ENCODE data around the gene WIZ. TPM values are rescaled to one million over a fixed set of nuclear protein-coding genes. Genes with fewer than 3 reads are reported as not detected.

The WIZ gene
- total and polyA plus RNA-seq, 10 donors, result 6.6 to 33.7 (median 24.8) TPM

DNA sequence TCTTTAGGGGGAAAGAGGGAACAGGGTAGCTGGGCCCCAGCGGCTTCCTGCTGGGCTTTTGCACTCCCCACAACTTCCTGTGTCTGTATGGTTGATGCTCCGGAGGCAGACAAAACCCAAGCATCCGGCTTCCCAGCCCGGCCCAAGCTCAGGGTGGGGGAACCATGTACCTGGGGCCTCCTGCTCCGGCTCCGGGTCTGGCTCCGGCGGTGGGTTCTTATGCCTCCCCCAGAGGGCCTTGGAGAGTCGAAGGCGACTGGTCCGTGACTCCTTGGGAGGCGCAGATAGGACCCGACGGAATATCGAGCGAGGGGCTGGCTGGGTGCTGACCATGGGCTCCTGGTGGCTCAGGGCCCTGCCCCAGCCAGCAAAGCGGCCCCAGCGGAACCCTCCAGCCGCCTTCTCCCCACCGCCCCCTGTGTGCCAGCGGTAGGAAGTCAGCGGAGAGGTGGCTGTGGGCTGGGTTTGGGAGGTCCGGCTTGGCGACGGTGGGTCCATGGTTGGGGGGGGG lies 14.2 kb upstream of the WIZ start:
- intact Hi-C loops (cut with DNase I; ENCODE audit: low total_unique reads), result no loop called here
- Histone ChIP-seq H3K36me3 (peaks cover 0 to 39% (median 19%) of the 10 kb centered on the region in 6 donors), H3K27me3 (replicated peaks in 1 of 7) (peaks cover 0 to 20% (median 4%) of the 10 kb centered on the region in 7 donors), H3K27ac (peak overlapping the region; percentile 89 to 98 (median 91)), H3K4me3 (peak overlapping the region; percentile 55 to 94 (median 66)), H3K9me3 (no peaks in the 10 kb centered on the region), H3K4me1 (peaks cover 17 to 83% (median 54%) of the 10 kb centered on the region in 6 donors)
- DNase-seq, result peak; percentile 95
- 0 to 26% (median 13%) methylated on average over 6 to 25 of the region's 25 CpGs for WGBS, 5 donors
- TF ChIP-seq CTCF (IDR thresholded peaks at IDR 0.05 in 8 of 11, conservative IDR thresholded peaks at IDR 0.05 in 3 of 11) (peak in 1 of 11 experiments; percentile 4), POLR2A (IDR thresholded peaks at IDR 0.05) (no peak), POLR2AphosphoS5 (IDR thresholded peaks at IDR 0.05) (peak; percentile 69 to 81 (median 77))

GRCh38 chr19:15461694-15462093 lies 11.9 kb upstream of the WIZ start:
- Histone ChIP-seq H3K27me3 (replicated peaks in 1 of 7) (peaks cover 0 to 30% (median 6%) of the 10 kb centered on the region in 7 donors), H3K4me3 (no peak overlapping the region), H3K9me3 (no peaks in the 10 kb centered on the region), H3K4me1 (peaks cover 11 to 75% (median 45%) of the 10 kb centered on the region in 6 donors), H3K27ac (peak overlapping the region in 3 of 8 donors; percentile 41 to 93 (median 49)), H3K36me3 (peaks cover 0 to 61% (median 39%) of the 10 kb centered on the region in 6 donors)
- intact Hi-C loops (cut with DNase I; ENCODE audit: low total_unique reads), result no loop called here
- 86 to 95% (median 90%) methylated on average over 2 of the region's 2 CpGs for WGBS, 5 donors
- no peak for DNase-seq
- no peak for TF ChIP-seq POLR2AphosphoS5 (IDR thresholded peaks at IDR 0.05)
- no peak for TF ChIP-seq CTCF (IDR thresholded peaks at IDR 0.05 in 8 of 11, conservative IDR thresholded peaks at IDR 0.05 in 3 of 11)
- no peak for TF ChIP-seq POLR2A (IDR thresholded peaks at IDR 0.05)

GRCh38 chr19:15457701-15458484 lies 8.1 kb upstream of the WIZ start:
- H3K9me3 ChIP-seq, result no peaks in the 10 kb centered on the region
- H3K4me3 ChIP-seq, result peak overlapping the region in 1 of 8 donors; percentile 19
- H3K36me3 ChIP-seq, result peaks cover 0 to 99% (median 75%) of the 10 kb centered on the region in 6 donors
- H3K27ac ChIP-seq, result no peak overlapping the region
- TF ChIP-seq POLR2A (IDR thresholded peaks at IDR 0.05) (no peak), POLR2AphosphoS5 (IDR thresholded peaks at IDR 0.05) (peak in 1 of 3 donors; percentile 32)
- peaks cover 0 to 53% (median 17%) of the 10 kb centered on the region in 6 donors for H3K4me1 ChIP-seq
- intact Hi-C loops (cut with DNase I; ENCODE audit: low total_unique reads), result no loop called here
- peaks cover 0 to 36% (median 11%) of the 10 kb centered on the region in 7 donors for H3K27me3 ChIP-seq (replicated peaks in 1 of 7)
- WGBS, 5 donors, result 56 to 84% (median 75%) methylated on average over 42 to 54 of the region's 54 CpGs
- no peak for DNase-seq

DNA sequence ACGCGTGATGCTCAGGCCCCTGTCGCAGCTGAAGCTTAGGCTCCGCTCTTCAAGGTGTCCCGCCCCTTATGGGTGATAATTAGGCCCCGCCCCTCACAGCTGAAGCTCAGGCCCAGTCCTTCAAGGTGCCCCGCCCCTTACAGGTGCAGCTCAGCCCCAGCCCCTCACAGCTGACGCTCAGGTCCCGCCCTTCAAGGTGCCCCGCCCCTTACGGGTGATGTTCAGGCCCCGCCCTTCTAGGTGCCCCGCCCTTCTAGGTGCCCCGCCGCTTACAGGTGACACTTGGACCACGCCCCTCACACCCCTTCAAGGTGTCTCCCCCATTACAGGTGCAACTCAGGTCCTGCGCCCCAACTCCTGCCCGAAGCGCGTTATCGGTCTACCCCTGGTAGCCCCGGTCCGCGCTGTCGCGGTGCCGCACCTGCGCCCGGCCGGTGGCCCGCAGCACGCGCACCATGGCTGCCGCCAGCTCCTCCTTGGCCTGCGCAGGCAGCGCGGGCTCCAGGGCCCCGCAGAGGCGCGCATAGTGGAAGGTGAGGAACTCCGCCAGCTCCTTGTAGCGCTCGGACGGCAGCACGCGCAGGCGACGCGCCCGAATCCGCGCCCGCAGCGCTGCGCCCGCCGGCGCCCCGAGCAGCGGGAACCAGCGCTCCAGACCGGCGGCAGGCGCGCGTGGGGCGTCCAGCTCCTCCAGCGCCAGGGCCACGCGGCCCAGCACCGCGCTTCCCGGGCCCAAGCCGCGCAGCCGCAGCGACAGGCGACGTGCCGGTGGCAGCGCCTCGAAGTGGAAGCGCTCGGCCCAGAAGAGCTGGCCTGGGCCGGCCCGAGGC lies 7.3 kb upstream of the WIZ start:
- 58 to 89% (median 79%) methylated on average over 56 to 86 of the region's 86 CpGs for WGBS, 5 donors
- H3K36me3 ChIP-seq, result peaks cover 0 to 100% (median 82%) of the 10 kb centered on the region in 6 donors
- intact Hi-C loops (cut with DNase I; ENCODE audit: low total_unique reads), result no loop called here
- no peak for DNase-seq
- H3K4me1 ChIP-seq, result peaks cover 0 to 50% (median 12%) of the 10 kb centered on the region in 6 donors
- H3K27ac ChIP-seq, result no peak overlapping the region
- H3K27me3 ChIP-seq (replicated peaks in 1 of 7), result peaks cover 0 to 36% (median 11%) of the 10 kb centered on the region in 7 donors
- peak overlapping the region in 1 of 8 donors; percentile 19 for H3K4me3 ChIP-seq
- TF ChIP-seq CTCF (IDR thresholded peaks at IDR 0.05 in 8 of 11, conservative IDR thresholded peaks at IDR 0.05 in 3 of 11) (no peak), POLR2A (IDR thresholded peaks at IDR 0.05) (no peak), POLR2AphosphoS5 (IDR thresholded peaks at IDR 0.05) (peak in 1 of 3 donors; percentile 43)
- H3K9me3 ChIP-seq, result no peaks in the 10 kb centered on the region

Data from spleen (tissue), 11 donors.